ENCODE results near the gene THSD7A.

The THSD7A gene

DNA sequence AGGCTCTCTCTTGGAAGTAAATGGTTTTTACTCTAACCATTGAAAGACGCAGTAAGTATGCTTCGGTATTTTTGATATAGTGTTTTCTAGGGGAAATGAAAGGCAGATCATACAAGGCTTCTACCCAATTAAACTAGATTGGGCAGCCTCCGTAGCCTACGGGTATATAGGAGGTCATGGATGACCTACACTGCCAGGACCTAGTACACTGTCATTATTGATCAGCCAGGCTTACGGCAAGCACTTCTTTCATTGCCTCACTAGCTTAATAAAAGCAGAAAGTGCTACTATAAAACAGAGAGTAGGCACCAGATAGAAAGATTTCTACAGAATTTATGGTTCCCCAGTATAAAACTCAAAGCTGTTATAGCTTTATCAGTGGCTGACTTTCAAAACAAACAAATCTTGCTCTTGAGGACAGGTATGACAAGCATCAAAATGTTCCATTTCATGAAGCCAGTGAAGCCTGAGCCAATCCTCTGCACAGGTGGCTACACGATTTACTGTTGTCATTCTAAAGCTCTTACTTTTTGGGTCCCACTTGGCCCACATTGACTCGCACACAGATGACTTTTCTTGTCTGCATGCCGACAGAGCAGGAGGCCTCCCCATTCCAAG is 358.1 kb downstream of the THSD7A start:
- no peak for ATAC-seq (ENCODE audit: low read depth)
- no peaks in the 10 kb centered on the region for H3K9me3 Mint-ChIP-seq
- no peaks in the 10 kb centered on the region for H3K36me3 Mint-ChIP-seq
- no peak overlapping the region for H3K27ac Mint-ChIP-seq
- no peak overlapping the region for H3K4me3 Mint-ChIP-seq
- H3K4me1 Mint-ChIP-seq = no peaks in the 10 kb centered on the region
- H3K27me3 Mint-ChIP-seq = no peaks in the 10 kb centered on the region
- DNase-seq (ENCODE audit: low spot score in 2 of 2) = no peak

DNA sequence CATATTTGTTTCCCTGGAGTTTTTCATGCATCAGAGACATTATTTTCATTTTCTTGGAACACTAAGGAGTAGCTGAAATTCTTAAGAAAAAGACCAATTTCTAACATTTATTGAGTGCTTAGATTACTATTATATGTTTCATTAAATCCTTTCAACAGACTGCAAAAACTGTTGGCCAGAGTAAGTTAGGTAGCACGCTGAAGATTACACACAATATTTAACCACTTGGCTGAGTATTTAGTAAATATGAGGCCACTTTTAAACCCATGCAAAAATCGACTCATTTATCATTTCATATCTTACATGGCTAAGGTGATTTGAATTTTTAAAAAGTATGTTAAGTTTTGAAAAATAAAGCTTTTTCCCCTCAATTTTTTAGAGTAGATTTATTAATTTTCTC is 358.8 kb downstream of the THSD7A start:
- no peak overlapping the region for H3K27ac Mint-ChIP-seq
- ATAC-seq (ENCODE audit: low read depth) (no peak), DNase-seq (ENCODE audit: low spot score in 2 of 2) (no peak)
- H3K27me3 Mint-ChIP-seq = no peaks in the 10 kb centered on the region
- no peaks in the 10 kb centered on the region for H3K36me3 Mint-ChIP-seq
- no peak overlapping the region for H3K4me3 Mint-ChIP-seq
- no peaks in the 10 kb centered on the region for H3K4me1 Mint-ChIP-seq
- H3K9me3 Mint-ChIP-seq = no peaks in the 10 kb centered on the region

DNA sequence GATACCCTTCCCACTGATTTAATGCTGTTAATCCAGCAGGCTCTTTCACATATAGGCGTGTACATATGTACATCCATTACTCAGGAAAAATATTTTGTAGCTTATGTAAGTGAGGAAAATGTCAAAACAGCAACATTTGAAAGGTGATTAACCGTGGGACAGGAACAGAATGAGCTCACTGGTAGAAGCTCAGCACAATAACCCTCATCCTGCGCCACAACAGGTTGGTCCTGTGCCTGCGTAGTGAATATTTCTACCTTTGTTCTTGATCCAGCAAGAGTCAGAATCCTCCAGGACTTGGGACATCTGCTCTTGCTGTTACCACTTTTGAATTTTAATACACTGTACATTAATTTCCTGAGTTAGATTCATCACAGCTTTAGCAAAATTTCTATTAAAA is 359.4 kb downstream of the THSD7A start:
- ATAC-seq (ENCODE audit: low read depth) = no peak
- Mint-ChIP-seq H3K4me3 (no peak overlapping the region), H3K36me3 (no peaks in the 10 kb centered on the region), H3K27me3 (no peaks in the 10 kb centered on the region), H3K27ac (no peak overlapping the region), H3K4me1 (no peaks in the 10 kb centered on the region), H3K9me3 (no peaks in the 10 kb centered on the region)
- no peak for DNase-seq (ENCODE audit: low spot score in 2 of 2)

- ATAC-seq (ENCODE audit: low read depth) (no peak), DNase-seq (ENCODE audit: low spot score in 2 of 2) (no peak)
- Mint-ChIP-seq H3K9me3 (no peaks in the 10 kb centered on the region), H3K4me1 (no peaks in the 10 kb centered on the region), H3K27ac (no peak overlapping the region), H3K36me3 (no peaks in the 10 kb centered on the region), H3K27me3 (no peaks in the 10 kb centered on the region), H3K4me3 (no peak overlapping the region)
Observed at GRCh38 chr7:11471255-11471654, 360.7 kb downstream of the THSD7A start.

DNA sequence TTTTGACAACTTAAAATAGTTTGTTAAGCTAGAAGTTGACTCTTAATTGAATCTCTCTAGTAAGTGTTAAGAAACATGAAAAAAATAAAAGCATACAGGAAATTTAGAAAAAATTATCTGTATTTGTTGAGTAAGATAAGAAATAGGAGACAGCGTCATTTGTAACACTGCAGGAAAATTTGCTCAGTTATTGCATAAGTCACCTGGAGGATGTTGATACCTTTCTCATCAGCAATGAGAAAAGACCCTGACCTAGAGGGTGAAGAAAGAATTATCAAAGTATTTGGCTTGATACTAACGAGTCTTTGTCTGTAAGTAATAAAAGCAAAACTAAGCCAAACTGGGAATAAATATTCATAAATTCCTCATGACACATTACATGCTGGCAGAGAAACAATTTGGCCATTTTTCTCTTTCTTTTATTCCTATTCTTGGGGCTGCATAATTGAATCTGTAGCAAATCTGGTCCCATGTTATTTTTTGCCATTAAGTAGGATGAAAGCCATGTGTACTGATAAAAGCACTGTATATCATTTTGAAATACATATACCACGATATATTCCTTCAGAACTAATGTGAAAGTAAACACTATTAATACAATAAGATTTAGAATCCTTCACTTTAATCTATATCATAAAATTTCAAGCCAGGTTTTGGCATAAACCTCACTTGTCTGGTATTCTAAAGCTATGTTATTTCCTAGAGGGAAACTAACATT is 362.8 kb downstream of the THSD7A start:
- Mint-ChIP-seq H3K27me3 (no peaks in the 10 kb centered on the region), H3K4me1 (no peaks in the 10 kb centered on the region), H3K4me3 (no peak overlapping the region), H3K9me3 (no peaks in the 10 kb centered on the region), H3K27ac (no peak overlapping the region), H3K36me3 (no peaks in the 10 kb centered on the region)
- DNase-seq (ENCODE audit: low spot score in 2 of 2) (no peak), ATAC-seq (ENCODE audit: low read depth) (no peak)

DNA sequence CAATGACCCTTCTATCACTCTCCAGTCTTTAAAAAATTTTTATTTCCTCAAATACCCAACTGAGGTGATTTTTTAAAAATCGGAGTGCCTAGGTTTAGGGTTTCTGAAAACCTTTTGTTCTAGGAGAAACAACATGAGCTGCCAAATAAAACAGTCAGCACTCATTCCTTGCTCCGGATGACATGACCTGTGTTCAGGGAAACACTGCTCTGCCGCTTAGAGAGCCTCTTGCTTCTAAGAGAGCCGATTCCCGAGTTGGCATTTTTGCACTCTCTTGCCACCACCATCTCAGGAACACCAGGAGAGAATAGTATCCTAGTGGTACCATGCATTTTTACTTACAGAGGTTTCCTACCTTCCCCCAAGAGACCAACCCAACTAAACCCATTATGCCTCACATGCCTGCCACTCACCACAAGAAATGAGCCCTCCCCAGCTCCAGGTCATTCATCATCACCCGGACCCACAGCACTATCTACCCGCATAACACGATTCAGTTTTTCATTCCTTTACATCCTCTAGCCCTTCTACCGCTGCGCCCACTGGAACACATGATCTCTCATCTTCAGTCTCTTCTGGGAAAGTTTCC is 365.4 kb downstream of the THSD7A start:
- no peaks in the 10 kb centered on the region for H3K27me3 Mint-ChIP-seq
- H3K9me3 Mint-ChIP-seq = no peaks in the 10 kb centered on the region
- no peaks in the 10 kb centered on the region for H3K4me1 Mint-ChIP-seq
- no peaks in the 10 kb centered on the region for H3K36me3 Mint-ChIP-seq
- H3K4me3 Mint-ChIP-seq = no peak overlapping the region
- ATAC-seq (ENCODE audit: low read depth) (no peak), DNase-seq (ENCODE audit: low spot score in 2 of 2) (no peak)
- H3K27ac Mint-ChIP-seq = no peak overlapping the region

GRCh38 chr7:11464624-11465023 is 367.4 kb downstream of the THSD7A start:
- no peak overlapping the region for H3K27ac Mint-ChIP-seq
- H3K4me3 Mint-ChIP-seq = no peak overlapping the region
- no peaks in the 10 kb centered on the region for H3K27me3 Mint-ChIP-seq
- no peak for DNase-seq (ENCODE audit: low spot score in 2 of 2)
- no peaks in the 10 kb centered on the region for H3K4me1 Mint-ChIP-seq
- no peaks in the 10 kb centered on the region for H3K36me3 Mint-ChIP-seq
- ATAC-seq (ENCODE audit: low read depth) = no peak
- no peaks in the 10 kb centered on the region for H3K9me3 Mint-ChIP-seq

DNA sequence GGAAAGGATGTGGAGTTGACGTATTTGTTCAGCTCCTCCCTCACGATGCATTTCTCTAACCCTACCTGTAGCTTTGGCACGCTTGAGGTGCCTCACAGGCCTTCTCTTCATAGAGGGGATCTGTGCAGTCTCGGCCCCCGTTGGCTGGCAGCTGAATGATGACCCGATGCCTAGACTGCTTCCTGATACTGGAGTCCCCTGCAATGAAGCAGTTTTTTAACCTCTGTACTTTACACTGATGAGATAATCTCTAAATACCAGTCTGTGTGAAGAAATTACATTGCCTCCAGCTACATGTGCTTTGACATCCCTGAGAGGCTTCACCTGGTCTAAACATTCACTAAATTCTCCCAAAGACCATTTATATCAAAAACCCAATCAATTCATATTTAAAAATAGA is 370.1 kb downstream of the THSD7A start:
- no peak overlapping the region for H3K4me3 Mint-ChIP-seq
- no peak overlapping the region for H3K27ac Mint-ChIP-seq
- H3K27me3 Mint-ChIP-seq = no peaks in the 10 kb centered on the region
- H3K9me3 Mint-ChIP-seq = no peaks in the 10 kb centered on the region
- no peaks in the 10 kb centered on the region for H3K36me3 Mint-ChIP-seq
- ATAC-seq (ENCODE audit: low read depth) = no peak
- H3K4me1 Mint-ChIP-seq = no peaks in the 10 kb centered on the region
- no peak for DNase-seq (ENCODE audit: low spot score in 2 of 2)

DNA sequence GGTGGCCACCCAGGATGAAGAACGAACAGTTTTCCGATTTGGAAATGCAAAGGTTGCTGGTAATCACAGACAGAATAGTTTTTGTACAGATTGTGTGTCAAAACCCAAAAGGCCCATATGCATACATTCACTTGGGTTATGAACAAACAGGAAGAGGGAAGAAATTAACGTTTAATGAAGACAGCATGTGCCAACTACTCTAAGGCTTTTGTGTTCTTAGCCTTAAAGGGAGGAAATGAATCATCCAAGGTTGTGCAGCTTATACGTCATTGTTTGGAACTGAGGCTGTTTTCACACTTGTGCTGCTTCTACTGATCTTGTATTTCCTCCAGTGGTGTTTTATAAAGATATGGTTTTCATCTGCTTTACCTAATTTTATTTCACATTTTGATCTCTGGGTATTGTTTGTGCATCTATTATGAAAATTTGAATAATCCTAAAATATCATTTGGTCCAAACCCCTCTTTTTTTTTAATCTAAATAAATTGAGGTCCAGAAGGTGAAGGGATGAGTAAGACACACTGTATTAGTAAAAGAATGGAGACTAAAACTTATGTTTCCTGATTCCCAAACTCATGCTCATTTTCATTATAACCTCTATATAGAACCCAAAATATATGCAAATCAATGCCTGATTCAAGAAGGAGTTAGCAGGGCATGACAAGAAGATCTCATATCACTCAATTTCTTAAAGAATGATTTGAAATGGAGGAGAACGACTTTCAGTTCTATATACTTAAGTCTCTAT is 373.1 kb downstream of the THSD7A start:
- ATAC-seq (ENCODE audit: low read depth) = no peak
- no peak for DNase-seq (ENCODE audit: low spot score in 2 of 2)
- Mint-ChIP-seq H3K4me3 (no peak overlapping the region), H3K27me3 (no peaks in the 10 kb centered on the region), H3K27ac (no peak overlapping the region), H3K4me1 (no peaks in the 10 kb centered on the region), H3K9me3 (no peaks in the 10 kb centered on the region), H3K36me3 (no peaks in the 10 kb centered on the region)

DNA sequence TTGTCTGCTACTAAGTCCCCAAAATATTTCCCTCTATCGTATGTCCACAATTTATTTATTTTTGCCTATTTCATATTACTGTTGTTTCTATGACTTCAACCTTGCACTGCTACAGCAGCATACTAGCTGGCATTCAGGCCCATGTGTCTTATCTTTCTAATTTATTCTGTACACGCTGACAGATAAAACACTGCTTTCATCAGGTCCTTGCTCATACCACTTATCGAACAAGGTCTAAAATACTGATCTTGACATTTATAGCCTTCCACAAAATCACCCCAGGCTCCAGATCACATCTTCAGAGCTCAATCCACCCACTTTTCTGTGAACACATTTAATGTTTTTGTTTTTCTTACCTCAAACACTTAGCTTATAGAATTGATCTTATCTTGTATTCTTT is 374.6 kb downstream of the THSD7A start:
- Mint-ChIP-seq H3K4me3 (no peak overlapping the region), H3K36me3 (no peaks in the 10 kb centered on the region), H3K4me1 (no peaks in the 10 kb centered on the region), H3K9me3 (no peaks in the 10 kb centered on the region), H3K27ac (no peak overlapping the region), H3K27me3 (no peaks in the 10 kb centered on the region)
- no peak for ATAC-seq (ENCODE audit: low read depth)
- no peak for DNase-seq (ENCODE audit: low spot score in 2 of 2)

DNA sequence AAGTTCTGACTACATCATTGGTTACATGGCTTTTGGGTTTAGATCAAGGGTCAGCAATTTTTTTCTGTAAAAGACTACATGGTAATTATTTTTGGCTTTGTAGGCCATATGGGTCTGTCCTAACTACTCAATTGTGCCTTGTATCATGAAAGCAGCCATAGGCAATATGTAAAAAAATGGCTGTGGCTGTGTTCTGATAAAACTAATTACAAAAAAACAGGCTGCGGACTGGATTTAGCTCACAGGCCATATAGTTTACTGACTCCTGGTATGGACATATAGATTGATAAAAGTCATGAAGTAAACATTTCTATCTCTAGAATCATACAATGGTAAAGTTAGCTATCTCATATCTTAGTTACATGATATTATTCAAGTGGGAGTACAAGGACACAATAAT is 375.4 kb downstream of the THSD7A start:
- DNase-seq (ENCODE audit: low spot score in 2 of 2) (no peak), ATAC-seq (ENCODE audit: low read depth) (no peak)
- no peaks in the 10 kb centered on the region for H3K27me3 Mint-ChIP-seq
- H3K27ac Mint-ChIP-seq = no peak overlapping the region
- no peaks in the 10 kb centered on the region for H3K36me3 Mint-ChIP-seq
- no peak overlapping the region for H3K4me3 Mint-ChIP-seq
- H3K4me1 Mint-ChIP-seq = no peaks in the 10 kb centered on the region
- no peaks in the 10 kb centered on the region for H3K9me3 Mint-ChIP-seq

- DNase-seq (ENCODE audit: low spot score in 2 of 2) = no peak
- H3K36me3 Mint-ChIP-seq = no peaks in the 10 kb centered on the region
- H3K4me1 Mint-ChIP-seq = no peaks in the 10 kb centered on the region
- H3K9me3 Mint-ChIP-seq = no peaks in the 10 kb centered on the region
- H3K27ac Mint-ChIP-seq = no peak overlapping the region
- no peak overlapping the region for H3K4me3 Mint-ChIP-seq
- no peaks in the 10 kb centered on the region for H3K27me3 Mint-ChIP-seq
- ATAC-seq (ENCODE audit: low read depth) = no peak
Observed at GRCh38 chr7:11452476-11452875, 379.5 kb downstream of the THSD7A start.

GRCh38 chr7:11450281-11450680 is 381.7 kb downstream of the THSD7A start:
- no peak overlapping the region for H3K27ac Mint-ChIP-seq
- no peaks in the 10 kb centered on the region for H3K27me3 Mint-ChIP-seq
- DNase-seq (ENCODE audit: low spot score in 2 of 2) (no peak), ATAC-seq (ENCODE audit: low read depth) (no peak)
- no peak overlapping the region for H3K4me3 Mint-ChIP-seq
- H3K4me1 Mint-ChIP-seq = no peaks in the 10 kb centered on the region
- H3K9me3 Mint-ChIP-seq = no peaks in the 10 kb centered on the region
- no peaks in the 10 kb centered on the region for H3K36me3 Mint-ChIP-seq

DNA sequence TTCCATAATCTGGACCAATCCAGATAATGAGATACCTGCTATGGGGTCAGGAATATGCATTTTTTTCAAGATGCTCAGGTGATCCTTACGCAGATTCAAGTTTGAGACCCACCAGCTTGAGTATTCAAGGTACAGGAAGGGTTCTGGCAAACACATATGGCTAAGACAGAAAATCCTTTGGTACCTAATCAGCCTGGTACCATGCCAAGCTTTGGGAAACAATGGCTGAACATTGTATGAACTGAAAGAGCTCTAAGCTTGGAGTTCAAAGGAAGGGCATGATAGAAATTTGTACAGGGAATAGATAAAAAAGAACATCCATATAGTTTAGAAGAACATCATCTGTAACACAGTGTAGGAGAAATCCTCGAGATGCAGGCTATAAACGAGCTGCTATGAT is 382.7 kb downstream of the THSD7A start:
- Mint-ChIP-seq H3K4me3 (no peak overlapping the region), H3K27ac (no peak overlapping the region), H3K36me3 (no peaks in the 10 kb centered on the region), H3K9me3 (no peaks in the 10 kb centered on the region), H3K27me3 (no peaks in the 10 kb centered on the region), H3K4me1 (no peaks in the 10 kb centered on the region)
- ATAC-seq (ENCODE audit: low read depth) (no peak), DNase-seq (ENCODE audit: low spot score in 2 of 2) (no peak)
